ENCODE measurements around the gene KIF4B.
"Not testable (repeated sequence)": the region's sequence is repeated elsewhere in the genome, so short reads cannot be mapped to it uniquely, and the experiment has no call there.

DNA sequence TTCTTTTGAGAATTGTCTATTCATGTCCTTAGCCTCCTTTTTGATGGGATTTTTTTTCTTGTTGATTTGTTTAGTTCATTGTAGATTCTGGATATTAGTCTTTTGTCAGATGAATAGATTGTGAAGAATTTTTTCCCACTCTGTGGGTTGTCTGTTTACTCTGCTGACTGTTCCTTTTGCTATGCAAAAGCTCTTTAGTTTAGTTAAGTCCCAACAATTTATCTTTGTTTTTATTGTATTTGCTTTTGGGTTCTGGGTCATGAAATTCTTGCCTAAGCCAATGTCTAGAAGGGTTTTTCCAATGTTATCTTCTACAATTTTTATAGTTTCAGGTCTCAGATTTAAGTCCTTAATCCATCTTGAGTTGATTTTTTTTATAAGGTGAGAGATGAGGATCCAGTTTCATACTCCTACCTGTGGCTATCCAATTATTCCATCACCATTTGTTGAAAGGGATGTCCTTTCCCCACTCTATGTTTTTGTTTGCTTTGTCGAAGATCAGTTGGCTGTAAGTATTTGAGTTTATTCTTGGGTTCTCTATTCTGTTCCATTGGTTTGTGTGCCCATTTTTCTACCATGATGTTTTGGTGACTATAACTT is 20.7 kb downstream of the KIF4B start:
- TF ChIP-seq, protein P1, sequence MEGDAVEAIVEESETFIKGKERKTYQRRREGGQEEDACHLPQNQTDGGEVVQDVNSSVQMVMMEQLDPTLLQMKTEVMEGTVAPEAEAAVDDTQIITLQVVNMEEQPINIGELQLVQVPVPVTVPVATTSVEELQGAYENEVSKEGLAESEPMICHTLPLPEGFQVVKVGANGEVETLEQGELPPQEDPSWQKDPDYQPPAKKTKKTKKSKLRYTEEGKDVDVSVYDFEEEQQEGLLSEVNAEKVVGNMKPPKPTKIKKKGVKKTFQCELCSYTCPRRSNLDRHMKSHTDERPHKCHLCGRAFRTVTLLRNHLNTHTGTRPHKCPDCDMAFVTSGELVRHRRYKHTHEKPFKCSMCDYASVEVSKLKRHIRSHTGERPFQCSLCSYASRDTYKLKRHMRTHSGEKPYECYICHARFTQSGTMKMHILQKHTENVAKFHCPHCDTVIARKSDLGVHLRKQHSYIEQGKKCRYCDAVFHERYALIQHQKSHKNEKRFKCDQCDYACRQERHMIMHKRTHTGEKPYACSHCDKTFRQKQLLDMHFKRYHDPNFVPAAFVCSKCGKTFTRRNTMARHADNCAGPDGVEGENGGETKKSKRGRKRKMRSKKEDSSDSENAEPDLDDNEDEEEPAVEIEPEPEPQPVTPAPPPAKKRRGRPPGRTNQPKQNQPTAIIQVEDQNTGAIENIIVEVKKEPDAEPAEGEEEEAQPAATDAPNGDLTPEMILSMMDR (IDR thresholded peaks at IDR 0.05): not testable (repeated sequence)
- TF ChIP-seq POLR2A (IDR thresholded peaks at IDR 0.05): not testable (repeated sequence)
